SK-N-MC (cell line): Measurements from ENCODE around the gene PPP4R3B.

ENCODE experiments used
- EZH2 ChIP-seq: fragments of 200-600 bp; sonication (generic); IDR thresholded peaks from one replicate; pipeline ENCODE4 v1.6.1; 2017; ENCODE audit warnings: antibody characterized with exemption
- FOXP2 ChIP-seq: optimal IDR thresholded peaks from 2 replicates; pipeline ENCODE3; 2011; ENCODE audit warnings: mild to moderate bottlenecking, moderate library complexity; ENCODE audit not compliant: insufficient read depth; ENCODE audit errors: extremely low read length, control extremely low read depth
- POLR2AphosphoS5 ChIP-seq: IDR thresholded peaks from 2 replicates; pipeline ENCODE4 v1.6.1; 2012; ENCODE audit warnings: mild to moderate bottlenecking, low read depth, low read length, borderline replicate concordance

DNA sequence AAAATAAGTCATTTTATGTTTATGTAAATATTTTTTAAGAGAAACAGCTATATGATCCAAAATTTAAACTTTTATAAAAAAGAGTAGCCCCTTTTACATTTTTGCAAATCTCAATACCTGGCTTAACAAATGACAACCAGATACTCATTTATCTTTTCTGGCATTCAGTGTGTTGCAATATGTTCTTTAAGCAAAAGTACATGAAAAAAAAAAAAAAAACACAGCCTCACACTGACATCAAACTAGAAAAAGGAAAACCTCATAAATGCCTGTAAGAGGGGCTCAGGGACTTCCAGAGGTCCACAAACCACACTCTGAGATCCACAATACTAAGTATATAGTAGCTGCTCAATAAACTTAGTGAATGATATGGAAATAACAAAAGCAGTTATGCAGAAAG, 21.9 kb downstream of the PPP4R3B start:
- no peak for TF ChIP-seq POLR2AphosphoS5
- no peak for TF ChIP-seq EZH2
- no peak for TF ChIP-seq FOXP2
